SJSA1 (cell line): ENCODE results near the gene THOC1. TPM values are rescaled to one million over a fixed set of nuclear protein-coding genes. Genes with fewer than 3 reads are reported as not detected.
A peak's percentile ranks its signal among the peaks of the same experiment; 100 is the strongest.
"Not testable (repeated sequence)": the region's sequence is repeated elsewhere in the genome, so short reads cannot be mapped to it uniquely, and the experiment has no call there.

Experiments used
- DNase-seq, 2 experiments: peaks; one replicate each; pipeline ENCODE4 v3.0.0-alpha.2; 2015 to 2020; ENCODE audit warnings: low spot score in 2 of 2, low read depth in 1 of 2
- H3K27ac ChIP-seq: fragments of 250-450 bp; sonication (Bioruptor Pico); 2 replicates; pipeline ENCODE4 v1.5.1; 2020; ENCODE audit warnings: mild to moderate bottlenecking, moderate library complexity
- H3K27me3 ChIP-seq: fragments of 250-450 bp; sonication (Bioruptor Pico); replicated peaks from 2 replicates; pipeline ENCODE4 v1.5.1; 2020; ENCODE audit warnings: mild to moderate bottlenecking, moderate library complexity
- H3K36me3 ChIP-seq: fragments of 250-450 bp; sonication (Bioruptor Pico); 2 replicates; pipeline ENCODE4 v1.5.1; 2020; ENCODE audit warnings: mild to moderate bottlenecking
- H3K4me1 ChIP-seq: fragments of 250-450 bp; sonication (Bioruptor Pico); replicated peaks from 2 replicates; pipeline ENCODE4 v1.6.1; 2021; ENCODE audit warnings: mild to moderate bottlenecking
- H3K4me3 ChIP-seq: fragments of 250-450 bp; sonication (Bioruptor Pico); 2 replicates; pipeline ENCODE4 v1.5.1; 2020; ENCODE audit warnings: mild to moderate bottlenecking
- H3K9me3 ChIP-seq: fragments of 250-450 bp; sonication (Bioruptor Pico); replicated peaks from 2 replicates; pipeline ENCODE4 v1.5.1; 2020; ENCODE audit warnings: mild to moderate bottlenecking
- total RNA-seq: library from RNA; depleted of rRNA; stranded (reverse); fragments of >200 nt; shearing (Covaris generic); gene quantifications from 2 replicates; pipeline ENCODE4 v1.2.3, GENCODE V29; 2014

Gene THOC1
- total RNA-seq, 1 experiment from 2014 or later: 42.2 TPM

DNA sequence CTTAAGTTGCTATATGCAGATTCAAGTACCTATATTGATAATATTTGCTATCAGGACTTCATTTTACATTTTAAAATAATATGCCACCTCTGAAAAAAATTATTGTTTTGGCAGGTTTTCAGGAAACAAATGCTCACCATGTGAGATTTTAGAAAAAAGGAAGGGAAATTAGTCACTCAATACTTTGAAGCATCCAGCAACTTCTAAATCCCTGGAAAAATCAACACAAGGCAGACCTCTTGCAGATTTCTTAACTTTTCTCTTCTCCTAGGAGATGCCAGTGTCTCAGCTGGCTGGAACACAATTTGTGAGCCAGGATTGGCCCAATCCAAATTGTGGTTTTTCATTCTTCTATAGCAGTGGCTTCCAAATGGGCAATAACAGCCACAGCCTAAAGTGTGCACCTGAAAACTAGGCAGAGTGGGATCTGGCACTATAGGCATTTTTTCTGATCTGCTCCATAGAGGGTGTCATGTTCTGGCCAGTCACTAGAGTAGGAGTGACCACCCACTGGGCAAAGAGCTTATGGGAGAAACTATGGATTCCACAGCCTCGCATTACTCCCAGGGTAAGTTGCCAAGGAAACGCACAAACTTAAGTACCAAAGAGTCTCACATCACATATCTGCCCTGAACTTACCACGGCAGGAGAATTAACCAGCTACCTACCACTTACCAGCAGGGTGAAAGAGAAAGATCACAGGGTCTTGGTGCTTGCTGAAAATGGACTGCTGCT lies 28.1 kb upstream of the THOC1 start:
- Histone ChIP-seq H3K27me3 (no peaks in the 10 kb centered on the region), H3K27ac (no peak overlapping the region), H3K4me1 (no peaks in the 10 kb centered on the region), H3K9me3 (no peaks in the 10 kb centered on the region), H3K36me3 (no peaks in the 10 kb centered on the region), H3K4me3 (no peak overlapping the region)
- no peak for DNase-seq

DNA sequence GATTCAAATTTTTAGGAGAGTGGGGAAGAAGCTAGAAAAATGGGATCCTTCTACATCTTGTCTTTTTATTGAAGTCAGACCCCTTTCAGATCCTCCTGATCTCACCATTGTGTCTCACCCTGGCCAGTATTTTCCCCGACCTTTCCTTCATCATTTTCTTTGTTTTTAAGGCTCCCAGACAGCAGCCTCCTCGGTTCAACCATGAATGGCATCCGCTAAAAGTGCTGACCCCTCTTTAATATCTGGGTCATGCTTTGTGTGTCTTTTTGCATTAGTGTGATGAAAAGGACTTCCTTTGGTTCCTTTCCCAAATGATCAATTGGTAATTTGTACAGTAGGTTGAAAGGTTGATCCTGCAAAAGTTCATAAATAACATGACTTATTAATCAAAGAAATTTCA lies 26.7 kb upstream of the THOC1 start:
- DNase-seq: no peak
- no peak overlapping the region for H3K27ac ChIP-seq
- no peaks in the 10 kb centered on the region for H3K9me3 ChIP-seq
- no peaks in the 10 kb centered on the region for H3K36me3 ChIP-seq
- H3K27me3 ChIP-seq: no peaks in the 10 kb centered on the region
- no peaks in the 10 kb centered on the region for H3K4me1 ChIP-seq
- H3K4me3 ChIP-seq: no peak overlapping the region

DNA sequence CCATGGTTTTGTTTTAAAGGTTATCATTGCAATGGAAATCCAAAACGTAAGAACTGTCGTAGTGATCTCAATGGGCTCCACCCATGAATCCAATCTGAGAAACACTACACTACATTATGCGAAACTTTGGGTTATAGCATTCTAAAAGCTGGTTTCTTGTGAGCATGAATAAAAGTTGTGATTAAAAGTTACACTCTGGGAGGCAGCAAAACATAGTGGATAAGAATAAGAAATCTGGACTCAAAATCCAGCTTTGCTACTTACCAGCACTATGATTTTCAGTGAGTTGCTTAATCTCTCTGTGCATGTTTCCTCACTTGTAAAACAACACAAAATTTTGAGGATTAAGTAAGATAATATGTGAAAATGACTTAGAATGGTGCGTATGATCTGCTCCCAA lies 25.7 kb upstream of the THOC1 start:
- Histone ChIP-seq H3K27me3 (no peaks in the 10 kb centered on the region), H3K9me3 (no peaks in the 10 kb centered on the region), H3K4me1 (no peaks in the 10 kb centered on the region), H3K4me3 (no peak overlapping the region), H3K27ac (no peak overlapping the region), H3K36me3 (no peaks in the 10 kb centered on the region)
- DNase-seq: no peak

DNA sequence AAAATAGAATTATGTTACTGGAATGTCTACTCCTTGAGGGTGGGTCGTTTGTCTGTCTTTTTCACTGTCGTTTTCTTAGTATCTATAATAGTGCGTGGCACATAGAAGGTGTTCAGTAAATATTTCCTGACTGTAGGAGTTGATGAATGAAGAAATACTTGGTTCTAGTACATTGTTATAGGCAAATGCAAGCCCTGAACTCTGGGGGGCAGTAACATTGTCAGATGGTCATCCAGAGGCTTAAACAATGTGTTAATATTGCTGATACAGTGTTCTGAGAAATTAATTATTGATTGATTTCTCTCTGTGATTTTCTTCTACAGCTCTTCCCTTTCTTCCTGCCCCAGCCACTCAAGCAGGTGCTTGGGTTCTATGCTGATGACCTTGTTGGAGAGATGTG lies 24.4 kb upstream of the THOC1 start:
- DNase-seq: no peak
- Histone ChIP-seq H3K4me3 (no peak overlapping the region), H3K27ac (no peak overlapping the region)

DNA sequence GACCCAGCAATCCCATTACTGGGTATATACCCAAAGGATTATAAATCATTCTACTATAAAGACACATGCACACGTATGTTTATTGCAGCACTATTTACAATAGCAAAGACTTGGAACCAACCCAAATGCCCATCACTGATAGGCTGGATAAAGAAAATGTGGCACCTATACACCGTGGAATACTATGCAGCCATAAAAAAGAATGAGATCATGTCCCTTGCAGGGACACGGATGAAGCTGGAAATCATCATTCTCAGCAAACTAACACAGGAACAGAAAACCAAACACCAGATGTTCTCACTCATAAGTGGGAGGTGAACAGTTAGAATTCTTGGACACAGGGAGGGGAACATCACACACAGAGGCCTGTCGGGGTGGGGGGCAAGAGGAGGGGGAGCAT lies 22.1 kb upstream of the THOC1 start:
- H3K4me1 ChIP-seq, H3K9me3 ChIP-seq, H3K27me3 ChIP-seq, H3K27ac ChIP-seq, H3K36me3 ChIP-seq, DNase-seq, H3K4me3 ChIP-seq: not testable (repeated sequence)

More for the DNA sequence above, 24.4 kb upstream of the THOC1 start:
- Histone ChIP-seq H3K4me1 (no peaks in the 10 kb centered on the region), H3K9me3 (no peaks in the 10 kb centered on the region), H3K36me3 (no peaks in the 10 kb centered on the region), H3K27me3 (no peaks in the 10 kb centered on the region)

DNA sequence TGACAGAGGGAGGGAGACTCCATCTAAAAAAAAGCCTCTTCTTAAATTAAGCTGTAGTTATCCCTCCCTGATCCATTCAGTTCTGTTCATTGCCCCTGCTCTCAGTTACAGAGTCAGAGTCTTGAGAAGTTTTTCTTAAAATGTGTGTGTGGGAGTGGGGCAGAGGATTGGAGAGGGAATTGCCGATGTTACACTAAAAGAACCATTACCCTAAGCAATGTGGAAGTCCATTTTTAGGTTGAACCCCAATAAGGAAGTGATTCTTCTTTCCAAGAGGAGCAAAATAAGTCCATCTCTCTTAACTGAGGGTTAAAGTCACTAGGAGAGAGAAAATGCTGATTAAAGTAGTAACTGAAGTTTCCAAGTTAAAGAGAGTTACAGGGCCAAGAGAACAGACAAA lies 21.2 kb upstream of the THOC1 start:
- Histone ChIP-seq H3K9me3 (no peaks in the 10 kb centered on the region), H3K4me1 (no peaks in the 10 kb centered on the region), H3K27me3 (no peaks in the 10 kb centered on the region)

DNA sequence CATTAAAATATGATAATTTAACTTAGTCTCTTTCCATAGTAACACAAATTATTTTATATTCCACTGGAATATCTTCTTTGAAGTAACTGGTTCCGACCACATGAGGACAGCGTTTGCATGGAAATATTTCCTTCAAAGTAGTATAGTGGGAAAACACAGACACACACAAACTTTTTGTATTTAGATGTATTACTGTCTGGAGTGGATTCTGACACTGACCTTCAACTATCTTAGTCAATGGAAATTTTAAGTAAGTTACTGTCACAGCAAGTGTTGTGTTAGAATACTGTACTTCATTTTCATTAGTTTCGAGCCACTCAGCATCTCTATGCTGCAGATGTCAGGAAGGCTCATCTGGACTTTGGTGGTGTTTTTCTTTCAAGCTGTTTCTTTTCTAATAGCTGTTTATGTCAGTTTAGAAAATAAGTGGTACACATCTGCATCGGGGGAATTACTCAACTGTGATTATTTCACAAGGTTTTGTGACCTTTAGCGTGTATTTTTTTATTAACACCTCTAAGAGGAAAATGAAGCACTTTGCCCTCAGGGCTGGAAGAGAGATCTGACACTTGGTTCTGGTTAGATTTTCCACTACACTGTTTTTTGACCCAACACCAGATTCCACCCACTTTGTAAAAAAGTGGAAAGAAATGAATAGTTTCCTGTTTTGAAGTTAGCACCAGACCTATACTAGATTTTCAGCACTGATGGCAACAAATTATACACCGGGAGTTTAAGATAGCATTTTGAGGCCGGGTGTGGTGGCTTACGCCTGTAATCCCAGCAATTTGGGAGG lies 18.9 kb upstream of the THOC1 start:
- Histone ChIP-seq H3K36me3 (no peaks in the 10 kb centered on the region), H3K9me3 (no peaks in the 10 kb centered on the region), H3K27me3 (no peaks in the 10 kb centered on the region), H3K4me3 (no peak overlapping the region), H3K27ac (no peak overlapping the region), H3K4me1 (no peaks in the 10 kb centered on the region)
- DNase-seq: peak in 1 of 2 experiments; percentile 39

More for the DNA sequence above, 21.2 kb upstream of the THOC1 start:
- H3K27ac ChIP-seq: no peak overlapping the region
- DNase-seq: no peak
- H3K4me3 ChIP-seq: no peak overlapping the region
- H3K36me3 ChIP-seq: no peaks in the 10 kb centered on the region

DNA sequence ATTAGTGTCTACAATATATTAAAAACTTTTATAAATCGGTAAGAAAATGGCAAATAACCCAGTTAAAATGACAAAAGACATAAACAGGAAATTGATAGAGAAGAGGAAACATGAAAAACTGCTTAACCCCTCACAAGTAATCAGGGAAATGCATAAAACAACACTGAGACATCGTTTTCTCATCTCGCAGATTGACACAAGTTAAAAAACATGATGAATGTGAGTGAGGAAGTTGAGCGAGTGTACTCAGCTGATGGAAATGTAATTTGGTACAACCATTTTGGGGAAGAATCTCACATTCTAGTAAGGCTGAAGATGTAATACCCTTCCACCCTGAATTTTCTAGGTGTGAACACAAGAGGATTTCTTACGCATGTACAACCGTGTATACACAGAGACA lies 18.0 kb upstream of the THOC1 start:
- Histone ChIP-seq H3K4me1 (no peaks in the 10 kb centered on the region), H3K4me3 (no peak overlapping the region), H3K36me3 (no peaks in the 10 kb centered on the region), H3K27me3 (no peaks in the 10 kb centered on the region), H3K27ac (no peak overlapping the region), H3K9me3 (no peaks in the 10 kb centered on the region)
- DNase-seq: no peak

DNA sequence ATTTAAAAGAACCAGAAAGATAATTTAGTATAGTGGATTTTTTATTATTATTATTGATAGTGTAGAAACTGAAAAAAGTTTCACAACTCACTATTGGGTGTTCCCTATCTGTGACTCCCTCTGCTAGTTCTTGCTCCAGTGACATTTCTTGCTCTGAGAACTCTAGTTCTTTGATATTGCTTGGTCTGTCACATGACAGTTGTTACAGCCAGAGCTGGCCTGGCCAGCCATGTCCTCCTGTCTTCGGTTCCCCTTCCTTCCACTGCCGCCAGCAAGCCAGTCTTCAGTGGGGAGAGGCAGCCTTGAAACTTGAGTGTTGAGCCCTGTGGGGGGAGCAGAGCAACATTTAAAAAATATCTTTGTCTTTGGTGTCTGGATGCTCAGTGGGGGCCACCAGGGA lies 7.6 kb upstream of the THOC1 start:
- Histone ChIP-seq H3K9me3 (no peaks in the 10 kb centered on the region), H3K27ac (no peak overlapping the region), H3K36me3 (no peaks in the 10 kb centered on the region), H3K4me3 (no peak overlapping the region), H3K4me1 (no peaks in the 10 kb centered on the region), H3K27me3 (no peaks in the 10 kb centered on the region)
- no peak for DNase-seq

DNA sequence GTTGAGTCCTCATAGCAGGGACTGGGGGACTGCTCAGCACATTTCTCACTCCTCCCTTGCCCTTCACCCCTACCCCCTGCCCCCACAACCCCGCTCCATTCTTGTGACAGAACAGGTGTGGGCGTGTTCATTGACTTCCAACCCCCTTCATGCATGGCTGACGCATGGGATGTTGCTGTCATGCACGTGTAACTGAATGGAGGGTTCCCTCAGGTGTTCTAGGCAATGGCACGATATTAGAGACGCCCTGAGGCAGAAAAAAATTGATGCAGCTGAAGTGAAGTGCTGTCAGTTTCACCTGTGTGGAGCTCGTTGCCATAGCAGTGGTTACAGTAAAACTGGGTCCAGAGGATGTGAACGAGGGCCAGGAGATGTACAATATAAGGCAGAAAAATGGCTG lies 6.5 kb upstream of the THOC1 start:
- H3K36me3 ChIP-seq: no peaks in the 10 kb centered on the region

DNA sequence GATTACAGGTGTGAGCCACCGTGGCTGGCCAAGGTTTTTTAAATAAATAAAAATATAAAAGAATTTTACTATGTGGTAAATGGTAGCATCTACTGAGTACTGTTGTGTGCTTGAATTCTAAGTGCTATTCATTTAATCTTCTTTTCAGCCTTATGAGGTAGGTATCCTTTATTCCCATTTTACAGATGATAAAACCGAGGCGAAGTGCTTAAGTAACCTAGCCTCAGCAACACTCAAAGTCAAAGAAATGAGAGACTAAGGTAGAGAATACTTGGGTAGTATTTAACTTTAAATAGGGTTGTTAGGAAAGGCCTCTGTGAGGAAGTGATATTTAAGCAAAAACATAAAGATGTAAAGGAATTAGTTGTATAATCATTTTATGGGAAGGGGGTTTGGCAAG lies 5.7 kb upstream of the THOC1 start:
- Histone ChIP-seq H3K4me3 (no peak overlapping the region), H3K36me3 (no peaks in the 10 kb centered on the region), H3K27ac (no peak overlapping the region), H3K27me3 (no peaks in the 10 kb centered on the region), H3K4me1 (peaks cover 4% of the 10 kb centered on the region), H3K9me3 (no peaks in the 10 kb centered on the region)
- DNase-seq: no peak

More for the DNA sequence above, 6.5 kb upstream of the THOC1 start:
- DNase-seq: no peak
- H3K9me3 ChIP-seq: no peaks in the 10 kb centered on the region
- H3K27me3 ChIP-seq: no peaks in the 10 kb centered on the region
- H3K4me1 ChIP-seq: no peaks in the 10 kb centered on the region
- H3K4me3 ChIP-seq: no peak overlapping the region
- no peak overlapping the region for H3K27ac ChIP-seq

DNA sequence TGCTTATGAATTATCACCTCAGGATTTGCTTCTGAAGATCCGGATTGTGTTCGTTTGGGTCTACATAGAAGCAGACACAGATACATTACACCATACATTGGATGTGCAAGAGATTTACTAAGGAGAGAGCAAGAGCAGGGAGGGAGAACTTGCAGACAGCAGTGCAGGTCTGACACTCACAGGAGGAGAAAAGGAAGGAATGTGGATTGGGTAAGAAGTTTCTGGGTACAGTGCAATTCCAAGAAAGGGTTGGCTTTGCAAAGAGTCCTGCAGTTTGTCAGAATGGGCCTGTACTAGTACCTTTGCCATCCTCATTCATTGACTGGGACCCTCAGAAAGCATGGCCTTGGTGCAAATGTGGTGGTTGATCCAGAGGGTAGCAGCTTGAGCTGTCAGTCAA lies 4.8 kb upstream of the THOC1 start:
- no peaks in the 10 kb centered on the region for H3K27me3 ChIP-seq
- no peak overlapping the region for H3K27ac ChIP-seq
- DNase-seq: no peak
- H3K36me3 ChIP-seq: peaks cover 7% of the 10 kb centered on the region
- no peak overlapping the region for H3K4me3 ChIP-seq
- H3K9me3 ChIP-seq: no peaks in the 10 kb centered on the region
- H3K4me1 ChIP-seq: peaks cover 4% of the 10 kb centered on the region

DNA sequence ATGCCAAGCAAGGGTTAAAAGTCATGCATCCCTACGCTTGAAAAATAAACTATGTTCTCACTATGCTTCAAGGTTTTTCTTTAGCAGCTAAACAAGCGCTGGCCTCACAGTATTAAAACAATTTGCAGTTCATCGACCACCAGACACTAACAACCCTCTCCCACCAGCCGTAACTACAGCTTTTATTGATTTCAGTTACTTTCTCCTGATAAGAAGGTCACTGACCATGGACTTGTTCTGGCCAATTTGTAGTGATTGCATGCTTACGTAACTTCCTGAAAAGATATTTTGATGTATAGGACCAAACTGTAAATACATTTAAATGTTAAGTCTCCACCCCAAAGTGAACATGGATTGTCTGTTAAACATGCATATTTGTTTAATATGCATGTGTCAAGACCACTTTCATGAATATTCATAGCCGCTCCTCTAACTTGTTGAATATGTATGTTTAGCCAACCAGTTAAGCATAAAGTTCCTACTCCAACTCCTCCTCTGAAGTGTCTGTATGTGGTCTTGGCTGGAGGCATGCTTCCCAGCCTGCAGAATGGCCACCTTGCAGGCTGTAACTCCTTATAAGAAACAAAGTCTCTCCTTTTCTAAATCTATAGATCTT lies 1.7 kb upstream of the THOC1 start:
- no peak overlapping the region for H3K27ac ChIP-seq
- H3K4me1 ChIP-seq: peaks cover 4% of the 10 kb centered on the region
- H3K27me3 ChIP-seq: no peaks in the 10 kb centered on the region
- DNase-seq: no peak
- H3K36me3 ChIP-seq: peaks cover 15% of the 10 kb centered on the region
- no peaks in the 10 kb centered on the region for H3K9me3 ChIP-seq
- no peak overlapping the region for H3K4me3 ChIP-seq

DNA sequence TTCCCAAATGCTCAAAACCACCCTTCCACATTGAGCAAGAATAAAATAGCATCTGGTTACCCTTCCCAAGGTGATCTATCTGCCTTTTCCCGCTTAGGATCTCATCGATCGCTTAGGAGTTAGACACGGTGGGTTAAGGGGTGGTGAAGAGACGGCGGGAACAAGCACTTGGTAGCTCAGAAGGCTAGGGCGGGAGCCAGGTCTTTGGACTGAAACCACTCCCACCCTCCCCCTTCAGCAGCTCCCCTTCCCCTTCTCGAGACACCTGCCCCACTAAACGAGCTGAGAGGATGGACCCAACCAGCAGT lies 513 bp downstream of the THOC1 start:
- Histone ChIP-seq H3K27me3 (no peaks in the 10 kb centered on the region), H3K9me3 (no peaks in the 10 kb centered on the region), H3K4me3 (peak overlapping the region; percentile 83), H3K27ac (peak overlapping the region; percentile 97), H3K4me1 (peaks cover 4% of the 10 kb centered on the region), H3K36me3 (peaks cover 35% of the 10 kb centered on the region)
- DNase-seq: no peak
